ENCODE measurements around the gene EFHC2.

GRCh38 chrX:44314259-44314734 is 29.2 kb downstream of the EFHC2 start:
- TF ChIP-seq, protein P1, sequence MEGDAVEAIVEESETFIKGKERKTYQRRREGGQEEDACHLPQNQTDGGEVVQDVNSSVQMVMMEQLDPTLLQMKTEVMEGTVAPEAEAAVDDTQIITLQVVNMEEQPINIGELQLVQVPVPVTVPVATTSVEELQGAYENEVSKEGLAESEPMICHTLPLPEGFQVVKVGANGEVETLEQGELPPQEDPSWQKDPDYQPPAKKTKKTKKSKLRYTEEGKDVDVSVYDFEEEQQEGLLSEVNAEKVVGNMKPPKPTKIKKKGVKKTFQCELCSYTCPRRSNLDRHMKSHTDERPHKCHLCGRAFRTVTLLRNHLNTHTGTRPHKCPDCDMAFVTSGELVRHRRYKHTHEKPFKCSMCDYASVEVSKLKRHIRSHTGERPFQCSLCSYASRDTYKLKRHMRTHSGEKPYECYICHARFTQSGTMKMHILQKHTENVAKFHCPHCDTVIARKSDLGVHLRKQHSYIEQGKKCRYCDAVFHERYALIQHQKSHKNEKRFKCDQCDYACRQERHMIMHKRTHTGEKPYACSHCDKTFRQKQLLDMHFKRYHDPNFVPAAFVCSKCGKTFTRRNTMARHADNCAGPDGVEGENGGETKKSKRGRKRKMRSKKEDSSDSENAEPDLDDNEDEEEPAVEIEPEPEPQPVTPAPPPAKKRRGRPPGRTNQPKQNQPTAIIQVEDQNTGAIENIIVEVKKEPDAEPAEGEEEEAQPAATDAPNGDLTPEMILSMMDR (IDR thresholded peaks at IDR 0.05), result no peak
- TF ChIP-seq POLR2A (IDR thresholded peaks at IDR 0.05), result no peak

Data from prostate gland (tissue), 2 donors.